Mucosa of descending colon (tissue), 3 donors: ENCODE data around the gene ARRDC2. TPM values are rescaled to one million over a fixed set of nuclear protein-coding genes. Genes with fewer than 3 reads are reported as not detected.

Source experiments
- ATAC-seq: fragments of 200-7000 bp; cut with Tn5 transposase; one replicate; pipeline ENCODE4 v1.9.1; 2020; ENCODE audit warnings: mild to moderate bottlenecking, moderate library complexity
- DNase-seq, 3 donors: peaks; one replicate each; pipeline ENCODE4 v3.0.0-alpha.2; 2020
- H3K36me3 ChIP-seq: fragments of 200-600 bp; one replicate; pipeline ENCODE4 v1.8.0; 2021; ENCODE audit warnings: low read depth, mild to moderate bottlenecking
- H3K4me1 ChIP-seq: fragments of 200-600 bp; one replicate; pipeline ENCODE4 v1.8.0; 2021; ENCODE audit warnings: low read depth, mild to moderate bottlenecking
- H3K4me3 ChIP-seq: fragments of 200-600 bp; one replicate; pipeline ENCODE4 v1.8.0; 2021; ENCODE audit warnings: mild to moderate bottlenecking
- H3K9me3 ChIP-seq: fragments of 200-600 bp; one replicate; pipeline ENCODE4 v1.8.0; 2021; ENCODE audit warnings: mild to moderate bottlenecking
- CTCF ChIP-seq: fragments of 200-600 bp; IDR thresholded peaks from one replicate; pipeline ENCODE4 v1.8.0; 2022; ENCODE audit warnings: antibody characterized with exemption, mild to moderate bottlenecking
- intact Hi-C, 2 donors: fragments of 100-400 bp; cut with DNase I in 1 of 2; cut with micrococcal nuclease in 1 of 2; formaldehyde crosslinking; loops; one replicate each; pipeline versions ENCODE4 v1.11.0 to v1.11.1; 2022; cut with DNase I, micrococcal nuclease
- total RNA-seq, 3 donors: library from RNA; stranded (reverse); fragmentation: NEBNext Ultra II Directional in 2 of 3; extraction: Animal tissue kit (Norgen Biotek cat#: 25700) in 2 of 3; gene quantifications; one replicate each; pipeline versions ENCODE4 v1.2.1 to v1.2.4, GENCODE V29; 2021 to 2023
- donor health status: DM: no; HTN: no; CAD: no; lungs with moderate emphysema.
- donor health status: DM: no; HTN: no; CAD: no.
- donor health status: DM: no; HTN: yes; CAD: no.

ARRDC2 gene
- total RNA-seq, 3 donors from 2014 or later, result 26.4 to 31.1 (median 30.8) TPM

GRCh38 chr19:18051887-18052286 lies 43.9 kb downstream of the ARRDC2 start:
- Histone ChIP-seq H3K4me3 (no peak overlapping the region), H3K4me1 (peaks cover 14% of the 10 kb centered on the region), H3K36me3 (no peaks in the 10 kb centered on the region), H3K9me3 (no peaks in the 10 kb centered on the region)
- ATAC-seq (no peak), DNase-seq (peak in 1 of 3 donors; percentile 42)
- TF ChIP-seq CTCF, result no peak
- intact Hi-C loops, result no loop called here

DNA sequence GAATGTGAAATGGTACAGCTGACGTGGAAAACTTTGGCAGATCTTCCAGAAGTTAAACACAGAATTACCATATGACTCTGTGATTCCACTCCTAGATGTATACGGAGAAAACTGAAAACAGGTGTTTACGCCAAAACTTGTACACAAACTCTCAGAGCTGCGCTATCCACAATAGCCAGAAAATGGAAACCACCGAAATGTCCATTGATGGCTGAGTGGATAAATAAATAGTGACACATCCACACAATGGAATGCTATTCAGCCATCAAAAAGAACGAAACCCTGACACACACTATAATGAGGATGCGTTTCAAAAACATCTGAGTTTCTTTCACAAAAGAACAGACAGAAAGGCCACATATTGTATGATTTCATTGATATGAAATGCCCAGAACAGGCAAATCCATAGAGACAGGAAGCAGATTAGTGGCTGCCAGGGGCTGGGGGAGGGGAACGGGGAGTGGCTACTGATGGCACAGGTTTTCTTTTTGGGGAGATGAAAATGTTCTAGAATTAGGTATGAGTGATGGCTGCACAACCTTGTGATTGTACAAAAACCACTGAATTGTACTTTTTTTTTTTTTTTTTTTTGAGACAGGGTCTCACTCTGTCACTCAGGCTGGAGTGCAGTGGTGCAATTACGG lies 45.7 kb downstream of the ARRDC2 start:
- H3K4me1 ChIP-seq, result peaks cover 17% of the 10 kb centered on the region
- TF ChIP-seq CTCF, result no peak
- intact Hi-C loops, result no loop called here
- no peak overlapping the region for H3K4me3 ChIP-seq
- ATAC-seq (no peak), DNase-seq (no peak)
- no peaks in the 10 kb centered on the region for H3K36me3 ChIP-seq
- H3K9me3 ChIP-seq, result no peaks in the 10 kb centered on the region

GRCh38 chr19:18055967-18056366 lies 48.0 kb downstream of the ARRDC2 start:
- TF ChIP-seq CTCF, result no peak
- H3K4me1 ChIP-seq, result peaks cover 7% of the 10 kb centered on the region
- intact Hi-C loops, result loop anchor here in 1 of 2 donors (5.0 kb wide), 1 partner anchor 49 kb away; the partner anchor contains the start of gene ARRDC2
- H3K4me3 ChIP-seq, result no peak overlapping the region
- H3K9me3 ChIP-seq, result no peaks in the 10 kb centered on the region
- no peaks in the 10 kb centered on the region for H3K36me3 ChIP-seq
- no peak for DNase-seq
- no peak for ATAC-seq

GRCh38 chr19:18057557-18057956 lies 49.6 kb downstream of the ARRDC2 start:
- ATAC-seq (peak; percentile 20), DNase-seq (peak in 2 of 3 donors; percentile 36 to 47)
- Histone ChIP-seq H3K4me1 (peaks cover 3% of the 10 kb centered on the region), H3K4me3 (no peak overlapping the region), H3K36me3 (no peaks in the 10 kb centered on the region), H3K9me3 (no peaks in the 10 kb centered on the region)
- TF ChIP-seq CTCF, result no peak
- intact Hi-C loops, result loop anchor here in 1 of 2 donors (5.0 kb wide), 1 partner anchor 50 kb away; the partner anchor contains the start of gene ARRDC2

DNA sequence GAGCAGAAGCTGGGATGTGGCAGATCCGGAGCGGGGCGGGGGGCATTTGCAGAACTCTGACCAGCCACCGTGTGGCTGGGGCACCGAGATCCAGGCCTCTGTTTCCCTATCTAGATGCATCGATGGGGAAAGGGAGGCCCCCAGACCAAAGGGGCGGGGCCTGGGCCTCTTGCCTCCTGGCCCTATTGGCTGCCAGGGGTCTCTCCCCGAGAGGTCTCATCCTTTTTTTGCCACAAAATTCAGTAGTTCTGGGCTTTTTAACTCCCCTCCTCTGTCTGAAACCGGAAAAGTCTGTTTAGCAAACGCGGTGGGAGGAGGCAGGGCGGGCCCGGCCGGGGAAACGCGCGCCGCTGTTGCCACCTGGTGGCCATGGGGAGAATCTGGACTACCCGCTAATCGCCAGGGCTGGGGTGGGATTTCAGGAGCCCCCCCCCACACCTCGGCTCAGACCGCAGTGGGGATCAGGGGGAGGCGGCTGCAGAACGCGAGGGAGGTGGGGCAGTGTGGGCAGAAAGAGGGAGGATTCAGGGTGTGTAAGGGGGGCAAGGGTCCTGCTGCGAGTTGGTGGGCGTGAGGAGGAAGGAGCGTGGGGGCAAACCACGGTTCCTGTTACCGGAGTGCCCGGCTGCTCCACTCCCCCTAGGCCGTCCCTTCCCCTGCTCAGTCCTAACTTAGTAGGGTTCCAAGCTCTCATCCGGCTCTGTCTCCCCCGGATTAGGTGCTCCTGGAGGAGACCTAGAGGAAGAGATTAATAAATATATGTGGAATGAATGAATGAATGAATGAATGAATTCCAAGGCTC lies 50.4 kb downstream of the ARRDC2 start:
- intact Hi-C loops, result loop anchor here (2.0 to 5.0 kb wide), 2 partner anchors 51 to 52 kb away; partner anchors contain the start of gene ARRDC2 (in 1 of the 2)

More for the DNA sequence above, 50.4 kb downstream of the ARRDC2 start:
- TF ChIP-seq CTCF, result peak; percentile 87
- Histone ChIP-seq H3K4me1 (peaks cover 3% of the 10 kb centered on the region), H3K36me3 (no peaks in the 10 kb centered on the region), H3K9me3 (no peaks in the 10 kb centered on the region), H3K4me3 (no peak overlapping the region)
- ATAC-seq (peak; percentile 96), DNase-seq (peak; percentile 80 to 87 (median 84))
